Pulmonary artery endothelial cell (primary cell): ENCODE data around the gene SPINT1. TPM values are rescaled to one million over a fixed set of nuclear protein-coding genes. Genes with fewer than 3 reads are reported as not detected.

Experiments
- total RNA-seq: library from RNA; depleted of rRNA; stranded (reverse); fragments of >200 nt; gene quantifications from 2 replicates; pipeline ENCODE4 v1.2.3, GENCODE V29; 2014

Gene SPINT1
- total RNA-seq, 1 donor from 2014 or later = 1.7 TPM

Other genes with a start within 250 kb of the SPINT1 start
- 18.1 and 33.8 TPM in 2 replicates for gene KNL1, start 249.8 kb upstream of the SPINT1 start, total RNA-seq
- 9.2 and 12.9 TPM in 2 replicates for gene RAD51, start 148.9 kb upstream of the SPINT1 start, total RNA-seq
- gene RMDN3, start 88.8 kb upstream of the SPINT1 start, total RNA-seq = 26.9 and 37.8 TPM in 2 replicates
- gene GCHFR, start 80.0 kb upstream of the SPINT1 start, total RNA-seq = 10.6 and 12.9 TPM in 2 replicates
- 0.53 and 0.63 TPM in 2 replicates for gene C15orf62, start 74.1 kb upstream of the SPINT1 start, total RNA-seq
- 13.9 and 25.8 TPM in 2 replicates for gene ZFYVE19, start 37.0 kb upstream of the SPINT1 start, total RNA-seq
- 38.2 and 48.7 TPM in 2 replicates for gene DNAJC17, start 36.6 kb upstream of the SPINT1 start, total RNA-seq
- not detected in 2 replicates for gene PPP1R14D, start 15.3 kb upstream of the SPINT1 start, total RNA-seq
- 0.07 TPM in 1 of 2 replicates, not detected in the other for gene RHOV, start 30.2 kb downstream of the SPINT1 start, total RNA-seq
- gene VPS18, start 50.4 kb downstream of the SPINT1 start, total RNA-seq = 48.7 and 50.8 TPM in 2 replicates
- gene DLL4, start 85.3 kb downstream of the SPINT1 start, total RNA-seq = 18.6 and 43.9 TPM in 2 replicates
- 2.9 and 4.7 TPM in 2 replicates for gene CHAC1, start 109.4 kb downstream of the SPINT1 start, total RNA-seq